Activated CD8-positive, alpha-beta memory T cell treated with anti-CD3 and anti-CD28 coated beads for 24 hours (primary cell): ENCODE data around the gene VPS13C.
"Not testable (repeated sequence)": the region's sequence is repeated elsewhere in the genome, so short reads cannot be mapped to it uniquely, and the experiment has no call there.

ENCODE experiments used
- DNase-seq: peaks from one replicate; pipeline ENCODE4 v3.0.0-alpha.2; 2020

Gene VPS13C

DNA sequence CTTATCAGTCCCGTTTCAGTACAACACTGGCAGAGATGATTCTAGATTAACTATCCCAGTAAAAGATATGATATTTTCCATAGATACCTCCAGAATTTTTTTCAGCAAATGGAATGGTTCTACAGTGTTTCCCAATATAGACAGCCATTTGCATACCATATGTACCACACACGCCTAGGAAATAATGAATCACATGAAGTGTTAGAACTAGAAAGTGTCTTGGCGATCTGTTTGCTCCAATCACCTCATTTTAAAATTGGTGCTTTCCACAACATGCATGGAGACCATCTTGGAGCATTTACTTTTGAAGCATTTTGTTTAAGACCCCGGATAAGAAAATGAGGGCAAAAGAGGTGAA lies 8.5 kb upstream of the VPS13C start:
- DNase-seq: no peak

DNA sequence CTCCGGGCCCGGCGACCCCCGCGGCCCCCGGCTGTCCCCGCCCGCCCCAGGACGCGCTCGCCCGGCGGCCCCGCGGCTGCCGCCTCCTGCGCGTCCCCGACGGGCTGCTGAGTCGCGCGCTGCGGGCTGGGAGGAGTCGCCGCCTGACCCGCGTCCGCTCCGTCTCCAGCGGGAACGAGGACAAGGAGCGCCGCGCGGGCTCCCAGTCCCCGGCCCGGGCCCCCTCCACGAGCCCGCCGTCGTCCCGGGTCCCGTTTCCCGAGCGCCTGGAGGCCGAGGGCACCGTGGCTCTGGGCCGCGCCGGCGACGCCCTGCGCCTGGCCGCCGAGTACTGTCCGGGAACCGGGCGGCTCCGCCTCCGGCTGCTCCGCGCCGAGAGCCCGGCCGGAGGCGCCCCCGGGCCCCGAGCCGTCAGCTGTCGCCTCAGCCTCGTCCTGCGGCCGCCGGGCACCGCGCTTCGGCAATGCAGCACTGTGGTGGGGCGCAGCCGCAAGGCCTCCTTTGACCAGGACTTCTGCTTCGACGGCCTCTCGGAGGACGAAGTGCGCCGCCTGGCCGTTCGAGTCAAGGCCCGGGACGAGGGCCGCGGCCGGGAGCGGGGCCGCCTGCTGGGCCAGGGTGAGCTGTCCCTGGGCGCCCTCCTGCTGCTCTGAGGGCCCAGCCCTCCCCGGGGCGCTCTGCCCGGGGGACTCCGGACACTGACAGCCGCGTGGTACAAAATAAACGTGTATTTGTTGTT lies 8.0 kb upstream of the VPS13C start:
- peak; percentile 73 for DNase-seq

DNA sequence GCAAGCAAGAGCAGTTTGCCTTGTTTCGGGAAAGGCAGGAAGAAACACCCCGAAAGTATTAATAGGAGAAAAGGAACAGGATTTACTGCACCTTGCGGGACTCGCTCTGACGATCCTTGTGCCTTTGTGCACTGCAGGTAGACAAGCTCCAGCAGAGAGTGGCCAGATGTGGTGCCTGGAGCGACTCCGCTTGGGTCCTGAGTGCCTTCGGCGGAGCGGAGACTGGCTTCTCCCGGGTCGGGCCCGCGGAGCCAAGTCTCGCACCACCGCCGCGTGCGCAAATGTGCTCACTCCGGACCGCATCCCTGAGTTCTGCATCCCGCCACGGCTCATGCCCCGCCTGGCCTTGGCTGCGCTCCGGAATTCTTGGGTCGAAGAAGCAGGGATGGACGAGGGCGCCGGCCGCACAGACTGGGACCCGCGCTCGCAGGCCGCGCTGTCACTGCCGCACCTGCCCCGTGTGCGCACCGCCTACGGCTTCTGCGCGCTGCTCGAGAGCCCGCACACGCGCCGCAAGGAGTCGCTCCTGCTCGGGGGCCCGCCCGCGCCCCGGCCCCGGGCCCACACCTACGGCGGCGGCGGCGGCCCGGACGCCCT lies 7.3 kb upstream of the VPS13C start:
- DNase-seq: peak; percentile 72

DNA sequence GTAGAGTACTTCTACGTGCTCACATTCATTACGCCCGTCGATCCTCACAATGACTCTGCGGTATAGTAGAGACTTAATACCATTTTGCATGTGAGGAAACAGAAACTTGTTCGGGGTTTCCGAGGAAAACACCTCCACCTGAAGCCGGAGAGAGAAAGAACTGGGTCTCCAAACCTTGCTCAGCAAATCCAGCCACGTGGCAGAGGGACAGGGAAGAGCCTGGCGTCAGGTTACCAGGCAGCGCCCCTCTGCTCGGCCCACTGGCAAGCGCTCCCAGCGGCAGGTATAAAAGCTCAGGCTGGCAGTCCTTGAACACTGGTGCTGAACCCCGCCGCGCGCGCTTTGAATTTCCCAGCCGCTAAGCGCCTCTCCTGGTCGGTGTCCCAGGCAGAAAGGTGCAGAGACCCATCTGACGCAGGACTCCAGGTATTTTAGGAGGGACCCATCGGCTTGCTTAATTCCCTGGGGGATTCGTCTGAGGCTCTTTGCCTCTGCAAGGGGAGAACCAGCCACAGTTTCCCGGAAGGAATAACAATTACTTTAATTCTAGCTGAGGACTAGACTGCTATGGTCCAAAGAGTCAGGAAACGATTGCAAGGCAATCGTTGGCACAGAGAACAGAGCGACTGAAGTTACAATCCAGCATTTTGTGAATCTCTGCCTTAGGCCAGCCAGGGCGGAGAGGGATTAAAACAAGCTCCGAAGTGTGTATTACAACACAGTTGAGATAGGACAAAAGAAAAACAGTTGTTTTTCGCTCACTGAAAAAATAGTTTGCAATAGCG lies 6.6 kb upstream of the VPS13C start, which contains the start of gene C2CD4A:
TSS of gene C2CD4A (plus strand) at position 315 of the 785 bp plus-strand sequence. CDS start 637 bp downstream, outside the sequence.
- peak; percentile 80 for DNase-seq

DNA sequence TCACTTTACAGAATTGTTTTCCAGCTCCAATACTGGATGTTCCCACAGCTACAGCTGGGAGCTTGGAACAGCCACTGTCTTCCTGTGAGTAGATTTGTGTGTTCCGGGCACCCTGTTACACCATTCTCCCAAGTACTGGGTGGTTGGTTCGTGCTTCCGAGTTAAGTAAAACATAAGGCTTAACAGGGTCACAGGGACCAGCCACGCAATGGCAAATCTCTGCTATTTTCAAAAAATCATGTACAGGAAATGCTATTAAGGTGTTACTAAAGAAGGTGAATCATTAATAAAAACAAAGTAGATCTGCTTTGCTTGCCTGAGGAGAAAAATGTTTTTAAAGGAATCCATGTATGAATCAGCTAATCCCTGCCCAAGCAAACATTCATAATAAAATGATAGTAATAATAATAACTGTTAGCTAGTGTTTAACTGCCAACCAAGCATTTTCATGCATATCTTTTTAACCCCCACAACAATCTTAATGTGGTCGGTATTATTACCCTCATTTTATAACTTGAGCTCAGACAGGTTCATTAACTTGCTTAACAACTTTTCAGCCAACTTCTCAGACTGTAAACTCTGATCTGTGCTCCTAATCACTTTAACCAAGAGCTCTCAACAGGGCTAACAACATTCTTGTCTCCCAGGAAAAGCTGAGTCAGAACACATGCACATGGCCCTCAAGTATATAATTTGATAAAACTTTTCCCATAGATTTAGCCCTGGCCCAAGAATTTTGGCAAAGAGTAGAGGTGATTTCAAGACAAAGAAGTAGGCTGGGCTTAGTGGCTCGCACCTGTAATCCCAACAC lies 3.8 kb upstream of the VPS13C start:
- no peak for DNase-seq

DNA sequence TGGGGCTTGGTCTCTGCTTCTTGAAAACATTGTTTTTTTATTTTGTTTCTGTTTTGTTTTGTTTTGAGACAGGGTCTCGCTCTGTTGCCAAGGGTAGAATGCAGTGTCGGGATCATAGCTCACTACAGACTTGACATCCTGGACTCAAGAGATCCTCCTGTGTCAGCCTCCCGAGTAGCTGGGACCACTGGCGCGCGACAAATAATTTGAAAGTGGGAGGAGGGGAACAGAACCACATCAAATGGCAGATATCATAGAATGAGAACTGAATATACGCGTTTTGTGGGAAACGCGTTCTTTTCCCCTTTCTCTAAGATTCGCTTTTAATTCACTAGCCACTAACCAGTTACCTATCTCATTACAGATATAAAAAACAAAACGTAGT lies 641 bp upstream of the VPS13C start:
- DNase-seq: no peak

DNA sequence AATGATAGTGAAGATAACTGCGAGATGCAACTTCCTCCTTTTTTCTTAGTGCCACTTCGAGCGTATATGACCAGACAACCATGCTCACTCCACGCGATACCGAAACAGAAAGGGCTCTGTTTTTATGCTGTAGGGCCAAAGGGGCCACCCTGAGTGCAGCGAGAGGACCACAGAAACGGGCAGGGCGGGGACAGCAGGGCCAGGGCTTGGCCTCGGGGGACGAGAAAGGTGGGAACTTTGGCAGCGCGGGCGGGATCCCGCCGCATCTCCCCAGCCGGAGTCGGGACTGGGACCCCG lies 483 bp downstream of the VPS13C start:
- DNase-seq: peak; percentile 83

DNA sequence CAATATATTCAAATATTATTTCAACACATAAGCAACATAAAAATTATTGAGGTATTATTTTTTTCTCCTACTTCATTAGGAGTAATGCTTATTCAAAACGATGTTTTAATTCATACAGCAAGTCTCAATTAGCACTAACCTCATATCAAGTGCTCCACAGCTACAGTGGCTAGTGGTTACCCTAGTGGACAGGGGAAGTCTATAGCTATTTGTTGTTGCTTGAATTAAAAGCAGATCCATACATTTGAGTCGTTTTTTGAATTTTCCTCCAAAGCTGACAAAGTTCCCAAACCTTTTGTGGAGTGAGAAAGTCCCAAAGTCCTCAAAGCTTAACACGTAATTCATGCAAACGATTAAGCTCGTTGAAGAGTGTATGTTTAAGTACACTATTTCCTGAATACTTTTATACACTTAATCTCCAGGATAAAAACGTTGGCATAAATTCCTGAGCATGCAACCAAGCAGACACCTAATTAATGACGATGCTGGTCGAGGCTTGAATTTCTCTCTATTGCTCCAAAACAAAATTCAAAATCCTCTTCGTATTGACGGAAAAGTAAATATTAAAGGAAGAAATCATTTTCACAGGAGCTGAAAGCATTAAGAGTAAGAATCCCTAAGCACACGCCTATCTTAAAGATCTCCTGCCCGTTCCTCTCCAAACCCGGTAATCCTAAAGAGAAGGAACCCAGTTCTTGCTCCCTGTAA lies 985 bp downstream of the VPS13C start:
- no peak for DNase-seq

DNA sequence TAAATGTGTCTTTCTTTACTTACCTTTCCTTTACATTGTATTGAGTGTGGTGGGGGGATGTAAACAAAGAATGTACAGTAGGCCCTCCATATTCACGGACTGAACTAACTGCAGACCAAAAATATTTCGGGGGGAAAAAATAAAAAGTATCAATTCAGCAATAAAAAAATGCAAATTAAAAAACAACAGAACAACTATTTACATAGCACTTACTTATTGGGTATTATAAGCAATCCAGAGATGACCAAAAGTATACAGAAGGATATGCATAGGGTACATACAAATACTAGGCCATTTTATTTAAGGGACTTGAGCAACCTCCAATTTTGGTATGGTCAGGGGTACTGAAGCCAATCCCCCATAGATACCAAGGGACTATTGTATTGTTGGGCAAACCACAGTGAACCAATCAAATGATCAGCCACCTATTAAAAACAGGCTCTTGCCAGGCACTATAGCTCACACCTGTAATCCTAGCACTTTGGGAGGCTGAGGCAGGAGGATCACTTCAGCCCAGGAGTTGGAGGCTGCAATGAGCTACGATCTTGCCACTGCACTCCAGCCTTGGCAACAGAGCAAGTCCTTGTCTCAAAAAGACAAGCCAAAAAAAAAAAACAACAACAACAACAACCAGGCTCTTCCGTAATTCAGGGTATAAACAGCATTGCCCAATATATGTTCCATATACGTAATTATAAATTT lies 1.8 kb downstream of the VPS13C start:
- no peak for DNase-seq

DNA sequence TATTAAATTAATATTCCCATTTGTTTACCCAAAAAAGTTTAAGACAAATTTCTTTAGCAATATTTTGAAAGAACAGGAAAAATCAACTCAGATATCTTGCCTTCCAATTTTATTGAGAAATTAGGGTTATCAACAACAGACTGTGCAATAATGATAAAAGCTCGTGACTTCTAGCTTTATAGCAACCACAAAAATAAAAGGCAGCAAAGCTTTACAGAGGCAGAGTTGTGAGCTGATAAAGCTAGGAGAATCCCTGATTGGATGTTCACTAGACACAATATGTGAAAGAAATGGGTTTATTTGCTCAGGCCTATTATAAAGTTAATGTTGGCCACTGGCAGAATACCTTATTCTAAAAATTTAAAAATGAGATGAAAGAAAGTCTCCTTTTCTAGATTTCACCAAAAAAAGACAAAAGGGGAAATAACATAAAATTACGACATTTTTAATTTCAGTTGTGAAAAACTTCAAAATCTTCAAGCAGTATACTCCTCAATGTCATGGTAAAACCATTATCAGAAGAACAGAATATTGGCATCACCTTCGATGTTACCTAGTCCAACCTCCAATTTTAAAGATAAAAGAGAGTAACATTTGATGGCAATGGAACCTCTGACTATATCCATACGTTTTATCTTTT lies 2.8 kb downstream of the VPS13C start:
- no peak for DNase-seq

DNA sequence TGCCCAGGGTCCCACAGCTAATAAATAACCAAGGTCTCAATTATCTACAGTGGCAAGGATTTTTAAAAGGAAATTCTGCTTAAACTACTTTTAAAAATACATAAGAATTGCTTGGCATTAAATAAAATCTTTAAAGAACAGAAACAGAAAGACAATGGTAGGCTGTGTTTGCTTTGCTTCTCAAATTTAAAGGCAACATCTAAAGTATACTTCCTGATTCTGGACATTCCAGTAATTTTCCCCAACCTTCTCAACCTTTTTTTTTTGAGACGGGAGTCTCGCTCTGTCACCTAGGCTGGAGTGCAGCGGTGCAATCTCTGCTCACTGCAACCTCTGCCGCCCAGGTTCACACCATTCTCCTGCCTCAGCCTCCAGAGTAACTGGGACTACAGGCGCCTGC lies 5.3 kb downstream of the VPS13C start:
- DNase-seq: no peak

DNA sequence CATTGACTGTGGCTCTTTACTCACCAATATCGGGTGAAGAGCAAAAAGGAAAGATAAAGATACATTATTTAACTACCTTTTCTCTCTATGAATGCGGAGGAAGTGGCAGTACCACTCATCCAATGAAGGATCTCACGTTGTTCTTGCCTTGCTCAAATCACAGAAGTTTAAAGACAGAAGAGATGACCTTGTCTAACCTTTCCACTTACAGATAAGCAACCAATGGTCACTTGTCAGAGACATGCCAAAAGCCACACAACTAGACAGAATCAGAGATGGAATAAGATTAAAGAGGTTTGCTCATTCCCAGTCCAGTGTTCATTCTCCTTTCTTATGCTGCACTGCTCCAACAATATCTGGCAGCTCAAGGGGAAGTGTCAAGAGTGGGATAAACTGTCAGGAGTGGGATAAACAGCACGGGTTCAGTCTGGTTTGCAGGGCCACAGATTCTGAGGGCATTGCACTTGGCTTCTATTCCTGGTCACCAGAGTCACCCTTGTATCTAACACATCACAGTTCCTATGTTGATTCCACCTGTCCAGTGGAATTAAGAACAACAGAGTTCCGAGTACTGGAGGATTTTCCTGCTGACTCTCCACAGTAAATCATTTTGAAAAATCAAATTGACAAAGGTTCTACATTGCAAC lies 6.7 kb downstream of the VPS13C start:
- DNase-seq: no peak

DNA sequence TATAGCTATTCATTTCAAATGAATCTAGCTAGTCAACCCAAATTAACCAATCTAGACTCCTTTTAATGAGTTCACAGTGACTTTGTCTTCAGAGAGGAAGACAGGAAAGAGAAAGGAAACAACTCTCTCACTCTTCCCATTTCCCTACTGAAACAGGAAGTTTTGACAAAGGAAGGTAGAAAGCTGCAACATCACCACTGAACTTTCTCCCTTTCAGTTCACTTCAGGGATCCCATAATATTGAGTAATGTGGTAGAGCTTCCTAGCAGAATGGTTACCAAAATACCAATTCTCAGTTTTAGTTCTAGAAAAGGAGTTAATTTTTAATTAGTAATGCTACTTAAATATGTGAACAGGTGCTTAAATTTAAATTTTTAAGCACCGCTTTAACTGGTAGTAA lies 7.5 kb downstream of the VPS13C start:
- no peak for DNase-seq

DNA sequence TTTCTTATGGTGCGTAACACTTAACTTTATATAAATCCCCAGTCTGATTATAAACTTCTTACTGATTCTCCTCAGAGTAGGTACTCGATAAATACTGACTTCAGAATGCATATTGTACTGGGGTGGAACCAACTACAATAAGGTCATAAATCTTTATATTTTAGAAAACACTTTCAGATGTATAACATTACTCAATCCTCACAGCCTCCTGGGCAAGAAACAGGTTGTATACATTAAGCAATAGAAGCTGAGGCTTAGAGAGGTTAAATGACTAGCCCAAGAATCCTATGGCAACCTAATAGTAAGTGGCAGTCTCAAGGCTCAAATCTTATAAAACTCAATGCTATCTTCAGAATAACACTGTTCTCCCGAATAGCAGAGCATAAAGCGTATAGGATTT lies 9.1 kb downstream of the VPS13C start:
- no peak for DNase-seq

DNA sequence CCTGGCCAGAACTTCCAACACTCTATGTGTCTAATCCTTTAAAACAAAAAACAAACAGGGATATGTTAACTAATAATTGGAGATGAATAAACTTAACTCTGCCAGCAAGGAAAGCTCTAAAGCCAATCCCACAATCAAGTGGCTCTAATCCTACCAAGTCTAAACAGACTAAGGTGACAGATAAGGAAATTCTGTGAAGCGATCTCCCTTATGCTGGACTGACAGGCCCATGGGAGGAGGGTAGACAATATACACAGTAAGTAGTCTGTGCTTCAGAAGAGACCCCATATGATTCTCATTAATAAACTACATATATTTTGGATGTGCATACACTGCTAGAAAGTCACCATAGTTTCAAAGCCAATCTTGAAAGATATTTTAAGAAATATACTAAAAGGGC lies 10.1 kb downstream of the VPS13C start:
- DNase-seq: no peak

DNA sequence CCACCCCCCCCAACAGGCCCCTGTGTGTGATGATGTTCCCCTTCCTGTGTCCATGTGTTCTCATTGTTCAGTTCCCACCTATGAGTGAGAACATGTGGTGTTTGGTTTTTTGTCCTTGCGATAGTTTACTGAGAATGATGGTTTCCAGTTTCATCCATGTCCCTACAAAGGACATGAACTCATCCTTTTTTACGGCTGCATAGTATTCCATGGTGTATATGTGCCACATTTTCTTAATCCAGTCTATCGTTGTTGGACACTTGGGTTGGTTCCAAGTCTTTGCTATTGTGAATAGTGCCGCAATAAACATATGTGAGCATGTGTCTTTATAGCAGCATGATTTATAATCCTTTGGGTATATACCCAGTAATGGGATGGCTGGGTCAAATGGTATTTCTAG lies 12.0 kb downstream of the VPS13C start:
- DNase-seq: not testable (repeated sequence)

DNA sequence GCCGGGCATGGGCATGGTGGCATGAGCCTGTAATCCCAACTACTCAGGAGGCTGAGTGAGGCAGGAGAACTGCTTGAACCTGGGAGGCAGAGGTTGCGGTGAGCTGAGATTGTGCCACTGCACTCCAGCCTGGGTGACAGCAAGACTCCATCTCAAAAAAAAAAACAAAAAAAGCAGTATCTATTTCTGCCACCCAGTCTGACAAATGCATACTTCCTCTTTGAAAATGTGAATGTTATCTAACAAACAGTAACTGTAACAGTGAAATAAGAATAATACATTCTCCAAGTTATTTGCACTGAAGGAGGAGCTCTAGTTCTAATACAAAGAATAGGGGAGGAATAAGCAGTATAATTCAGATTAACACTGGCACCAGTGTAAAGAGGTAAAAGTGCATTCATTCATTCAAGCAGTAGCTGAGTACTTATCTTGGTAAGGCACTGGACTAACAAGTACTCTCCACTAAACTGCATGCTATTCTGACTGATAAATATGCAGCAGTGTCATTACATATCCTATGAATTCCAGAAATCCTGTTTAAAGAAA lies 12.9 kb downstream of the VPS13C start:
- no peak for DNase-seq

DNA sequence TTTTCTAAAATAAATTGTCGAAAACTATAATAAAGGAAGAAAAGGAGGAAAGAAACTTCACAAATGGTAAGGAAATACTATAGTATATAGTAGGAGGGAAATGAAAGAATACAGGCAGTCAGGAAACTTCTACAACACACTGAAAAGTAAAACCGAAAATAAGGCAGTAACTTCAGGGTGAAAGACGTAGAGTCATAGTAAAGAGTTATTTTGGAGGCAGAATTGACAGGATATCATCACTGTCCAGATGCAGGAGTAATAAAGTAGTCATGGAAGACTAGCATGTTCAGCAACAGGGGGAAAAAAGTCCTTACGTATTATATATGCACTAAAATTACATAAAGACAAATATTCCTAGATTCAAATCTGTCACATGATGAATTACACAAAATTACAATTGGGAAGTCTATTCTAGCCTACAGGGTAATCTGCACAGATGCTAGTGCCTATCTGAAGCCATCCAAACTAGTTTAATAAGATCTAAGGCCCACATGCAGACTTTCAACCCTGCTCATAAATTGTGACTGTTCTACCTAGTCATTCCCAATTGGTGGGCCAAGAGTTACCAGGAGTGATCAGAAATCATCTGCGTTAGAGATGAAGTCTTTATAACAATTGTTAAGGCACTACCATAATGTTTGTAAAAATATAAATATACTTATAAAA lies 14.0 kb downstream of the VPS13C start:
- DNase-seq: no peak

DNA sequence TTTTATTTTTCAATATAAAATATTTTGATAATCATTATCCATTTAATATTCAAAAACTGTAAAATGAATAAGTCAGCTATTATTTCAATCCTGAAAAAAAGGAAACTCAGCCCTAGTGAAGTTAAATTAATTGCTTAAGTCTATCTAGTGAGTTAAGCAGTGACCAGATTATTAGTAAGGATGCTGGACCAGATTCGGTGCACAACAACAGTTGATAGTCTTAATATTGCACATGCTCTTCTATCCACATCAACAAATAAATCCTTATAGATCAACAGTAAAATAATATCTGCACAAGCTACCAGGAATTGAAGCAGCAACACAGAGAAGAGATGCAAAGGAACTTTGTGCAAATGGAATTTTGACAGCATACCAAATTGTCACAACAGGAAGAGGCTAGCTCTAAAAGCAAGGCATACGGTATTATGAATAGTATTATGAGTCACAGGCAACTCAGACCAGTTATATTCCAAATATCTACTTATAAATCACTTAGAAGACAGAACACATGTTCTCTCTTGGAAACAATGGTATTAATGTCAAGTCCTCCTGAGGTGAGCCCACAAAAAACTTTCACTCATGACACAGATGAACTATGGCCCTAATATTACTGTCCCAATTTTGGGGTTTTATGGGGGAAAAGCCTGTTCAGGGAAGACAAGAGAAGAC lies 24.9 kb downstream of the VPS13C start:
- DNase-seq: no peak

DNA sequence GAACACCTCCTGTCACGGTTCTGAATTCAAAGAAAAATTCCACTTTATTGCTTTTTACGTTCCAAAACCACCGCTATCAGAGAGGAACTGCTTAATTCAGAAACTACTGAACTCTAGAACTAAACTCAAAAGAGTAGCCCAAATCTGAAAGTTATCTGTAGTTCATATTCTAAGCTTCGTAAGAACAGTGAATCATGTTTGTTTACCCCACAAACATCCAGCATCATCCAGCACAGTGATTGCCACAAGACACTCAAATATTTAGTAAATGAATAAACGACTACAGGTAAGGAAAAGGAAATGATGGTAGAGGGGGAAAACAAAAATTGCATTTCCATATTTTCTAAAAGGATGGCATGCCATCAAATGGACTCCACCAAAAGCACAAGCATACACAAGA lies 32.3 kb downstream of the VPS13C start:
- DNase-seq: no peak
